B cell (primary cell): ENCODE data around the gene GALNT18. TPM values are rescaled to one million over a fixed set of nuclear protein-coding genes. Genes with fewer than 3 reads are reported as not detected.

ENCODE experiments used
- ATAC-seq: fragments of 200-7000 bp; cut with Tn5 transposase; one replicate; pipeline ENCODE4 v1.10.0; 2021; ENCODE audit warnings: low read depth, mild to moderate bottlenecking, moderate number of reproducible peaks, moderate library complexity
- CTCF ChIA-PET: fragments of 350-600 bp; sonication (Branson Sonifier 250); formaldehyde crosslinking; loops from one replicate; lab custom pipeline; 2021; ENCODE audit warnings: antibody characterized with exemption, inconsistent platforms; lab: Charles Lee
- POLR2A ChIA-PET: fragments of 350-600 bp; sonication (Branson Sonifier 250); formaldehyde crosslinking; loops from one replicate; lab custom pipeline; 2021; ENCODE audit warnings: antibody characterized with exemption; lab: Charles Lee
- DNase-seq: peaks from one replicate; pipeline ENCODE4 v3.0.0; 2013
- H2AFZ ChIP-seq: 2 replicates; pipeline ENCODE4 v1.6.1; 2012; ENCODE audit warnings: mild to moderate bottlenecking, low read depth, low read length; ENCODE audit not compliant: insufficient read depth, poor library complexity, severe bottlenecking
- H3K27ac ChIP-seq, 2 donors: 1 replicate in 1 of 2; 2 replicates in 1 of 2; pipeline ENCODE4 v1.5.1; 2012 to 2013; ENCODE audit warnings: low read length in 2 of 2, mild to moderate bottlenecking in 2 of 2, moderate library complexity in 1 of 2
- H3K27me3 ChIP-seq, 4 experiments: fragments of 200-600 bp in 1 of 4; sonication (generic) in 1 of 4; replicated peaks in 1 of 4; 1 replicate in 2 of 4; 2 replicates in 2 of 4; pipeline versions ENCODE4 v1.6.1 to v1.7.0; 2013 to 2016; ENCODE audit warnings: low read length in 3 of 4, mild to moderate bottlenecking in 2 of 4, mixed read lengths in 1 of 4, moderate library complexity in 1 of 4; ENCODE audit not compliant: insufficient read depth in 4 of 4, control insufficient read depth in 3 of 4; ENCODE audit errors: control extremely low read depth in 1 of 4
- H3K36me3 ChIP-seq, 2 experiments: replicated peaks in 1 of 2; 1 replicate in 1 of 2; 2 replicates in 1 of 2; pipeline versions ENCODE4 v1.6.1 to v1.7.1; 2013; ENCODE audit warnings: low read length in 1 of 2; ENCODE audit not compliant: insufficient read depth in 2 of 2, control insufficient read depth in 1 of 2; ENCODE audit errors: control extremely low read depth in 1 of 2, extremely low read depth in 1 of 2
- H3K4me1 ChIP-seq, 2 donors: fragments of 200-600 bp in 1 of 2; sonication (generic) in 1 of 2; 1 replicate in 1 of 2; 2 replicates in 1 of 2; pipeline versions ENCODE4 v1.5.1 to v1.6.1; 2013 to 2017; ENCODE audit warnings: low read length in 2 of 2; ENCODE audit not compliant: control insufficient read depth in 2 of 2, insufficient read depth in 2 of 2
- H3K4me2 ChIP-seq: replicated peaks from 2 replicates; pipeline ENCODE3; 2012; ENCODE audit warnings: mild to moderate bottlenecking, low read depth, low read length; ENCODE audit not compliant: poor library complexity, severe bottlenecking
- H3K4me3 ChIP-seq, 5 experiments: fragments of 200-600 bp in 1 of 5; sonication (generic) in 1 of 5; 1 replicate in 3 of 5; 2 replicates in 2 of 5; pipeline versions ENCODE4 v1.5.1 to v1.7.0; 2011 to 2016; ENCODE audit warnings: low read length in 4 of 5, mild to moderate bottlenecking in 4 of 5, low read depth in 2 of 5, control low read depth in 1 of 5, moderate library complexity in 1 of 5; ENCODE audit not compliant: insufficient read depth in 1 of 5; ENCODE audit errors: control extremely low read depth in 1 of 5, extremely low read depth in 1 of 5
- H3K79me2 ChIP-seq: fragments of 200-600 bp; sonication (generic); one replicate; pipeline ENCODE4 v1.6.0; 2016; ENCODE audit warnings: low read length; ENCODE audit not compliant: control insufficient read depth, insufficient read depth
- H3K9ac ChIP-seq: fragments of 200-600 bp; sonication (generic); 2 replicates; pipeline ENCODE4 v1.6.1; 2017; ENCODE audit warnings: mild to moderate bottlenecking, low read length, moderate library complexity
- H3K9me3 ChIP-seq, 3 donors: one replicate each; pipeline versions ENCODE4 v1.6.1 to v1.7.1; 2013; ENCODE audit warnings: low read length in 2 of 3; ENCODE audit not compliant: control insufficient read depth in 2 of 3, insufficient read depth in 1 of 3; ENCODE audit errors: control extremely low read depth in 1 of 3
- H4K20me1 ChIP-seq: 2 replicates; pipeline ENCODE4 v1.6.0; 2012; ENCODE audit warnings: mild to moderate bottlenecking, low read length; ENCODE audit not compliant: insufficient read depth, control insufficient read depth, poor library complexity, severe bottlenecking
- H3K27ac Mint-ChIP-seq: one replicate; pipeline ENCODE4 v1.8.0; 2021; ENCODE audit warnings: mixed read lengths
- H3K27me3 Mint-ChIP-seq: one replicate; pipeline ENCODE4 v1.8.0; 2021; ENCODE audit warnings: mixed read lengths
- H3K4me1 Mint-ChIP-seq: one replicate; pipeline ENCODE4 v1.8.0; 2021; ENCODE audit warnings: mixed read lengths
- H3K4me3 Mint-ChIP-seq: one replicate; pipeline ENCODE4 v1.8.0; 2021; ENCODE audit warnings: mixed read lengths
- H3K9me3 Mint-ChIP-seq: one replicate; pipeline ENCODE4 v1.8.0; 2022; ENCODE audit warnings: mixed read lengths; ENCODE audit not compliant: insufficient read depth
- CTCF ChIP-seq: fragments of 200-600 bp; IDR thresholded peaks from one replicate; pipeline ENCODE4 v1.8.0; 2022; ENCODE audit warnings: antibody characterized with exemption, mild to moderate bottlenecking
- EZH2 ChIP-seq: IDR thresholded peaks from 2 replicates; pipeline ENCODE4 v1.6.1; 2012; ENCODE audit warnings: borderline replicate concordance, low read depth, mild to moderate bottlenecking, moderate library complexity, low read length; ENCODE audit not compliant: insufficient read depth, poor library complexity, severe bottlenecking
- WGBS: methylation state at CpG from one replicate; pipeline ENCODE4 v1.1.5; 2013; ENCODE audit warnings: missing lambda C conversion rate; ENCODE audit not compliant: insufficient coverage; 5-methylcytosine and 5-hydroxymethylcytosine counted together
- intact Hi-C: fragments of 100-400 bp; cut with micrococcal nuclease; formaldehyde crosslinking; loops from one replicate; pipeline ENCODE4 v1.10.0; 2022
- polyA plus RNA-seq: library from polyadenylated mRNA; depleted of rRNA; stranded (reverse); fragments of >200 nt; gene quantifications from 2 replicates; pipeline ENCODE4 v1.2.3, GENCODE V29; 2012
- total RNA-seq, 2 donors: library from RNA; stranded (reverse); fragments of 120-200 nt in 1 of 2; gene quantifications; 1 replicate in 1 of 2; 2 replicates in 1 of 2; pipeline versions ENCODE4 v1.2.3 to v1.2.4, GENCODE V29; 2013 to 2022

Gene GALNT18
- total and polyA plus RNA-seq, 2 donors (not counting 1 experiment from before 2014, with no cell fraction given): not detected

- TF ChIP-seq CTCF: no peak
- TF ChIP-seq EZH2: no peak
- no peak for ATAC-seq
- Histone ChIP-seq H3K36me3 (no peaks in the 10 kb centered on the region), H3K79me2 (no peaks in the 10 kb centered on the region), H3K27me3 (peaks cover 0 to 5% (median 1%) of the 10 kb centered on the region in 4 experiments), H3K27ac (no peak overlapping the region), H3K4me3 (no peak overlapping the region), H4K20me1 (no peaks in the 10 kb centered on the region), H2AFZ (no peak overlapping the region), H3K4me1 (no peaks in the 10 kb centered on the region), H3K9me3 (peaks cover 0 to 3% (median 0%) of the 10 kb centered on the region in 3 donors), H3K9ac (no peak overlapping the region), H3K4me2 (no peak overlapping the region)
- ChIA-PET CTCF (no interaction called here), POLR2A (no interaction called here)
- peaks cover 16% of the 10 kb centered on the region for H3K27me3 Mint-ChIP-seq
- WGBS: 71% methylated on average over 2 of the region's 3 CpGs
- no peak overlapping the region for H3K4me3 Mint-ChIP-seq
- no peak overlapping the region for H3K27ac Mint-ChIP-seq
- DNase-seq: no peak
- intact Hi-C loops: no loop called here
- H3K9me3 Mint-ChIP-seq: no peaks in the 10 kb centered on the region
- no peaks in the 10 kb centered on the region for H3K4me1 Mint-ChIP-seq
Measured at GRCh38 chr11:11636671-11637070, 14.9 kb upstream of the GALNT18 start.

- Mint-ChIP-seq H3K9me3 (no peaks in the 10 kb centered on the region), H3K27ac (no peak overlapping the region), H3K4me3 (no peak overlapping the region), H3K4me1 (no peaks in the 10 kb centered on the region), H3K27me3 (peaks cover 11% of the 10 kb centered on the region)
- Histone ChIP-seq H3K9me3 (no peaks in the 10 kb centered on the region), H3K27ac (no peak overlapping the region), H2AFZ (no peak overlapping the region), H3K4me1 (no peaks in the 10 kb centered on the region), H3K79me2 (no peaks in the 10 kb centered on the region), H3K27me3 (no peaks in the 10 kb centered on the region), H3K4me2 (no peak overlapping the region), H3K4me3 (no peak overlapping the region), H4K20me1 (no peaks in the 10 kb centered on the region), H3K9ac (no peak overlapping the region), H3K36me3 (no peaks in the 10 kb centered on the region)
- ChIA-PET POLR2A (no interaction called here), CTCF (no interaction called here)
- TF ChIP-seq EZH2: no peak
- no peak for TF ChIP-seq CTCF
- ATAC-seq: no peak
- no peak for DNase-seq
- intact Hi-C loops: no loop called here
- 95% methylated on average over 2 of the region's 5 CpGs for WGBS
Measured at GRCh38 chr11:11635443-11635842, 13.6 kb upstream of the GALNT18 start.
